ENCODE measurements around the gene NOL4L. TPM values are rescaled to one million over a fixed set of nuclear protein-coding genes. Genes with fewer than 3 reads are reported as not detected.

NOL4L gene
- total and polyA plus RNA-seq, 10 donors: 3.4 to 45.4 (median 28.6) TPM

GRCh38 chr20:32397567-32398084 is 187.5 kb downstream of the NOL4L start:
- Histone ChIP-seq H3K9me3 (peaks cover 0 to 11% (median 8%) of the 10 kb centered on the region in 8 donors), H3K27me3 (replicated peaks in 1 of 7) (no peaks in the 10 kb centered on the region), H3K4me3 (no peak overlapping the region), H3K27ac (no peak overlapping the region), H3K4me1 (peaks cover 0 to 9% (median 0%) of the 10 kb centered on the region in 6 donors), H3K36me3 (peaks cover 0 to 61% (median 5%) of the 10 kb centered on the region in 6 donors)
- no peak for DNase-seq
- 91 to 96% (median 93%) methylated on average over 11 of the region's 11 CpGs for WGBS, 5 donors
- intact Hi-C loops (cut with DNase I; ENCODE audit: low total_unique reads): no loop called here
- TF ChIP-seq POLR2AphosphoS5 (IDR thresholded peaks at IDR 0.05) (no peak), CTCF (IDR thresholded peaks at IDR 0.05 in 8 of 11, conservative IDR thresholded peaks at IDR 0.05 in 3 of 11) (no peak), POLR2A (IDR thresholded peaks at IDR 0.05) (no peak)

DNA sequence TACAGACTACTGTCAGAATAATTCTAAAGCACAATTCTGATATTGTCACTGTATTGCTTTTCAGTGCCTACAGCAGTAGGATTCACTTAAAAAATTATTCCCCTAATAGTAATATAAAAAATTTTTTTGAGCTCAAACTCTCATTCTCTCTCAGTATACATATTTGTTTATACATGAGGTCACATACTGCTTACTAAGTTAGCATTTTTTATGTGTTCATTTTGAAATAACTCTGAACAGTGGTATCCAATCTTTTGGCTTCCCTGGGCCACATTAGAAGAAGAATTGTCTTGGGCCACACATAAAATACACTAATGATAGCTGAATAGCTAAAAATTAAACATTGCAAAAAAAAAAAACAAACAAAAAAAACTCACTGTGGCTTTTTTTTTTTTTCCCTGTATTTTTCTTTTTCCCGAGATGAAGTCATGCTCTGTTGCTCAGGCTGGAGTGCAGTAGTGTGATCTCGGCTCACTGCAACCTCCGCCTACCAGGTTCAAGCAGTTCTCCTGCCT is 188.4 kb downstream of the NOL4L start:
- no peaks in the 10 kb centered on the region for H3K27me3 ChIP-seq (replicated peaks in 1 of 7)
- WGBS, 5 donors: 84 to 93% (median 91%) methylated on average over 3 of the region's 3 CpGs
- H3K9me3 ChIP-seq: peaks cover 0 to 11% (median 8%) of the 10 kb centered on the region in 8 donors
- peaks cover 0 to 9% (median 0%) of the 10 kb centered on the region in 6 donors for H3K4me1 ChIP-seq
- intact Hi-C loops (cut with DNase I; ENCODE audit: low total_unique reads): no loop called here
- H3K4me3 ChIP-seq: no peak overlapping the region
- no peak overlapping the region for H3K27ac ChIP-seq
- peaks cover 0 to 63% (median 6%) of the 10 kb centered on the region in 6 donors for H3K36me3 ChIP-seq
- no peak for DNase-seq
- TF ChIP-seq CTCF (IDR thresholded peaks at IDR 0.05 in 8 of 11, conservative IDR thresholded peaks at IDR 0.05 in 3 of 11): no peak
- no peak for TF ChIP-seq POLR2AphosphoS5 (IDR thresholded peaks at IDR 0.05)

GRCh38 chr20:32395066-32395465 is 190.1 kb downstream of the NOL4L start:
- WGBS, 5 donors: 90 to 95% (median 94%) methylated on average over 3 of the region's 3 CpGs
- H3K4me1 ChIP-seq: peaks cover 0 to 21% (median 0%) of the 10 kb centered on the region in 6 donors
- TF ChIP-seq CTCF (IDR thresholded peaks at IDR 0.05 in 8 of 11, conservative IDR thresholded peaks at IDR 0.05 in 3 of 11) (no peak), POLR2A (IDR thresholded peaks at IDR 0.05) (no peak), POLR2AphosphoS5 (IDR thresholded peaks at IDR 0.05) (no peak)
- H3K9me3 ChIP-seq: peaks cover 0 to 11% (median 8%) of the 10 kb centered on the region in 8 donors
- H3K4me3 ChIP-seq: no peak overlapping the region
- intact Hi-C loops (cut with DNase I; ENCODE audit: low total_unique reads): no loop called here
- DNase-seq: no peak
- H3K27ac ChIP-seq: no peak overlapping the region
- peaks cover 0 to 66% (median 6%) of the 10 kb centered on the region in 6 donors for H3K36me3 ChIP-seq
- no peaks in the 10 kb centered on the region for H3K27me3 ChIP-seq (replicated peaks in 1 of 7)

Other genes with a start within 250 kb of the NOL4L start
- 100 to 1,000 TPM in 4 of 7 donors, 10 to 100 TPM in 3; 88.2 to 149 (median 101) TPM for gene ASXL1, start 227.0 kb downstream of the NOL4L start, total RNA-seq
- 10 to 100 TPM; 14.1 to 33.6 (median 29.4) TPM for gene ASXL1, start 227.0 kb downstream of the NOL4L start, polyA plus RNA-seq
- gene C20orf203, start 88.6 kb upstream of the NOL4L start, total RNA-seq: under 1 TPM in 5 of 7 donors, not detected in 2; 0.10 to 0.82 (median 0.26) TPM
- under 1 TPM; 0.03 to 0.06 (median 0.04) TPM for gene C20orf203, start 88.6 kb upstream of the NOL4L start, polyA plus RNA-seq
- gene COMMD7, start 158.1 kb upstream of the NOL4L start, total RNA-seq: 10 to 100 TPM; 24.4 to 40.7 (median 34.4) TPM
- gene COMMD7, start 158.1 kb upstream of the NOL4L start, polyA plus RNA-seq: 10 to 100 TPM; 51.4 to 69.2 (median 52.3) TPM
- 1 to 10 TPM in 5 of 7 donors, under 1 TPM in 2; 0.63 to 1.6 (median 1.1) TPM for gene DNMT3B, start 177.1 kb upstream of the NOL4L start, total RNA-seq
- under 1 TPM; 0.20 to 0.45 (median 0.38) TPM for gene DNMT3B, start 177.1 kb upstream of the NOL4L start, polyA plus RNA-seq
- gene MAPRE1, start 234.6 kb upstream of the NOL4L start, total RNA-seq: 100 to 1,000 TPM in 3 of 7 donors, 10 to 100 TPM in 4; 84.4 to 121 (median 91.5) TPM
- 10 to 100 TPM; 25.1 to 51.8 (median 38.4) TPM for gene MAPRE1, start 234.6 kb upstream of the NOL4L start, polyA plus RNA-seq